Uterus (tissue), 2 donors: ENCODE results near the gene SPI1.

Experiments
- POLR2A ChIP-seq, 2 donors: fragments of 450-650 bp; IDR thresholded peaks; one replicate each; pipeline ENCODE4 v1.6.1; 2016; ENCODE audit warnings: antibody characterized with exemption in 2 of 2, mild to moderate bottlenecking in 1 of 2, moderate library complexity in 1 of 2
- TF ChIP-seq, protein P1 (sequence below), 4 experiments: fragments of 200-600 bp in 2 of 4; fragments of 450-650 bp in 2 of 4; sonication (generic) in 2 of 4; IDR thresholded peaks; one replicate each; pipeline ENCODE4 v1.5.1; 2016 to 2019; ENCODE audit warnings: antibody characterized with exemption in 4 of 4, mild to moderate bottlenecking in 2 of 4, moderate library complexity in 1 of 4

- TF ChIP-seq, protein P1, sequence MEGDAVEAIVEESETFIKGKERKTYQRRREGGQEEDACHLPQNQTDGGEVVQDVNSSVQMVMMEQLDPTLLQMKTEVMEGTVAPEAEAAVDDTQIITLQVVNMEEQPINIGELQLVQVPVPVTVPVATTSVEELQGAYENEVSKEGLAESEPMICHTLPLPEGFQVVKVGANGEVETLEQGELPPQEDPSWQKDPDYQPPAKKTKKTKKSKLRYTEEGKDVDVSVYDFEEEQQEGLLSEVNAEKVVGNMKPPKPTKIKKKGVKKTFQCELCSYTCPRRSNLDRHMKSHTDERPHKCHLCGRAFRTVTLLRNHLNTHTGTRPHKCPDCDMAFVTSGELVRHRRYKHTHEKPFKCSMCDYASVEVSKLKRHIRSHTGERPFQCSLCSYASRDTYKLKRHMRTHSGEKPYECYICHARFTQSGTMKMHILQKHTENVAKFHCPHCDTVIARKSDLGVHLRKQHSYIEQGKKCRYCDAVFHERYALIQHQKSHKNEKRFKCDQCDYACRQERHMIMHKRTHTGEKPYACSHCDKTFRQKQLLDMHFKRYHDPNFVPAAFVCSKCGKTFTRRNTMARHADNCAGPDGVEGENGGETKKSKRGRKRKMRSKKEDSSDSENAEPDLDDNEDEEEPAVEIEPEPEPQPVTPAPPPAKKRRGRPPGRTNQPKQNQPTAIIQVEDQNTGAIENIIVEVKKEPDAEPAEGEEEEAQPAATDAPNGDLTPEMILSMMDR (IDR thresholded peaks at IDR 0.05) = peak; percentile 94 to 98 (median 96)
- TF ChIP-seq POLR2A (IDR thresholded peaks at IDR 0.05) = peak in 1 of 2 donors; percentile 42
These were observed 22.8 kb downstream of the SPI1 start for GRCh38 chr11:47355283-47356128.
